HepG2 (cell line): Measurements from ENCODE around the gene HYOU1. TPM values are rescaled to one million over a fixed set of nuclear protein-coding genes. Genes with fewer than 3 reads are reported as not detected.

Experiments used
- ATAC-seq: fragments of 200-7000 bp; cut with Tn5 transposase; 3 replicates; pipeline ENCODE4 v1.9.1; 2020; ENCODE audit warnings: mild to moderate bottlenecking, moderate library complexity
- BruUV-seq: library from RNA; stranded (reverse); fragments of 400-500 nt; replicated peaks from 2 replicates; lab custom pipeline; 2021; lab: Mats Ljungman, UMichigan
- CTCF ChIA-PET: fragments of 300-600 bp; formaldehyde crosslinking; extraction: SDS; loops from one replicate; lab custom pipeline; 2021; ENCODE audit warnings: low total read pairs, inconsistent platforms, low intra/inter-chr PET ratio; lab: Yijun Ruan, JAX
- POLR2A ChIA-PET: fragments of 350-600 bp; sonication (Branson Sonifier 250); formaldehyde crosslinking; loops from one replicate; lab custom pipeline; 2020; ENCODE audit warnings: antibody characterized with exemption, inconsistent platforms; lab: Yijun Ruan, JAX
- DNase-seq: peaks from one replicate; pipeline ENCODE4 v3.0.0-alpha.2; 2015; ENCODE audit warnings: low spot score
- FAIRE-seq: peaks from 3 replicates; lab custom pipeline; 2011; peaks lifted over from hg19 to GRCh38; lab: Jason Lieb, UNC
- H2AFZ ChIP-seq: one replicate; pipeline ENCODE4 v1.6.1; 2011; ENCODE audit warnings: low read length, inconsistent platforms
- H3K27ac ChIP-seq: fragments of 300-600 bp; 3 replicates; pipeline ENCODE4 v1.8.0; 2011; ENCODE audit warnings: mixed run types, mild to moderate bottlenecking, mixed read lengths, low read length, inconsistent platforms; ENCODE audit not compliant: insufficient read depth; ENCODE audit errors: extremely low read length
- H3K27me3 ChIP-seq, 2 experiments: fragments of 200-600 bp in 1 of 2; 2 replicates in 1 of 2; 3 replicates in 1 of 2; pipeline versions ENCODE4 v1.6.0 to v1.8.0; 2011; ENCODE audit warnings: low read length in 2 of 2, mild to moderate bottlenecking in 2 of 2, moderate library complexity in 2 of 2, inconsistent platforms in 1 of 2; ENCODE audit not compliant: insufficient read depth in 2 of 2, control insufficient read depth in 1 of 2
- H3K36me3 ChIP-seq, 2 experiments: fragments of 200-600 bp in 1 of 2; replicated peaks in 1 of 2; 2 replicates in 1 of 2; 3 replicates in 1 of 2; pipeline versions ENCODE4 v1.5.1 to v1.8.0; 2011; ENCODE audit warnings: low read length in 2 of 2, inconsistent platforms in 1 of 2; ENCODE audit not compliant: insufficient read depth in 2 of 2, control insufficient read depth in 1 of 2
- H3K4me1 ChIP-seq: 2 replicates; pipeline ENCODE4 v1.5.1; 2012; ENCODE audit warnings: low read length, inconsistent platforms; ENCODE audit not compliant: insufficient read depth
- H3K4me2 ChIP-seq: 2 replicates; pipeline ENCODE4 v1.6.0; 2011; ENCODE audit warnings: low read depth, low read length, inconsistent platforms
- H3K4me3 ChIP-seq, 3 experiments: fragments of 200-600 bp in 1 of 3; sonication (generic), shearing (Covaris generic) in 1 of 3; replicated peaks in 1 of 3; 2 replicates each; pipeline ENCODE4 v1.5.1; 2011 to 2016; ENCODE audit warnings: low read length in 3 of 3, inconsistent platforms in 2 of 3, low read depth in 2 of 3, mild to moderate bottlenecking in 2 of 3, control low read depth in 1 of 3, mixed read lengths in 1 of 3; ENCODE audit not compliant: insufficient read depth in 1 of 3
- H3K79me2 ChIP-seq: one replicate; pipeline ENCODE4 v1.6.1; 2011; ENCODE audit warnings: low read length, inconsistent platforms; ENCODE audit not compliant: insufficient read depth
- H3K9ac ChIP-seq: 2 replicates; pipeline ENCODE4 v1.6.0; 2011; ENCODE audit warnings: mild to moderate bottlenecking, low read depth, low read length, inconsistent platforms; ENCODE audit not compliant: insufficient read depth
- H3K9me3 ChIP-seq: 2 replicates; pipeline ENCODE4 v1.5.1; 2012; ENCODE audit warnings: mild to moderate bottlenecking, low read length
- H4K20me1 ChIP-seq: 2 replicates; pipeline ENCODE4 v1.6.0; 2011; ENCODE audit warnings: inconsistent platforms, mild to moderate bottlenecking, low read length, moderate library complexity; ENCODE audit not compliant: insufficient read depth
- ATM ChIP-seq: fragments of 450-650 bp; IDR thresholded peaks from 2 replicates; pipeline ENCODE4 v1.7.1; 2017; ENCODE audit warnings: mild to moderate bottlenecking, borderline replicate concordance
- ELF3 ChIP-seq: IDR thresholded peaks from 2 replicates; pipeline ENCODE4 v1.6.1; 2016; ENCODE audit warnings: missing genetic modification reagents, missing compliant biosample characterization
- GMEB2 ChIP-seq: IDR thresholded peaks from 2 replicates; pipeline ENCODE4 v1.6.1; 2016; ENCODE audit warnings: missing biosample characterization, missing genetic modification reagents, low read depth
- KLF6 ChIP-seq: IDR thresholded peaks from 2 replicates; pipeline ENCODE4 v1.8.0; 2016; ENCODE audit warnings: missing biosample characterization, missing genetic modification reagents
- LBX2 ChIP-seq: sonication (generic); formaldehyde crosslinking; IDR thresholded peaks from 2 replicates; pipeline ENCODE4 v1.5.0; 2020; ENCODE audit warnings: missing genetic modification reagents, mild to moderate bottlenecking, borderline replicate concordance
- RBM22 ChIP-seq: fragments of 200-400 bp; formaldehyde crosslinking; optimal IDR thresholded peaks from 2 replicates; pipeline ENCODE3; 2017; ENCODE audit warnings: mild to moderate bottlenecking, low read length, moderate library complexity
- SIX1 ChIP-seq: sonication (generic); formaldehyde crosslinking; IDR thresholded peaks from 2 replicates; pipeline ENCODE4 v1.4.0; 2020; ENCODE audit warnings: missing genetic modification reagents, borderline replicate concordance
- TBX2 ChIP-seq: sonication (generic); formaldehyde crosslinking; IDR thresholded peaks from 2 replicates; pipeline ENCODE4 v1.5.0; 2020; ENCODE audit warnings: missing genetic modification reagents, mild to moderate bottlenecking, borderline replicate concordance
- ZMYM2 ChIP-seq: sonication (generic); formaldehyde crosslinking; IDR thresholded peaks from 2 replicates; pipeline ENCODE4 v1.8.0; 2022; ENCODE audit warnings: mild to moderate bottlenecking, missing genetic modification reagents
- ZNF160 ChIP-seq: sonication (generic); formaldehyde crosslinking; IDR thresholded peaks from 2 replicates; pipeline ENCODE4 v1.8.0; 2022; ENCODE audit warnings: mild to moderate bottlenecking, inconsistent platforms, missing genetic modification reagents
- ZNF207 ChIP-seq: fragments of 450-650 bp; IDR thresholded peaks from 2 replicates; pipeline ENCODE4 v1.6.1; 2016; ENCODE audit warnings: antibody characterized with exemption, borderline replicate concordance
- ZNF34 ChIP-seq: sonication (generic); formaldehyde crosslinking; IDR thresholded peaks from 2 replicates; pipeline ENCODE4 v1.4.0; 2020; ENCODE audit warnings: mild to moderate bottlenecking, missing genetic modification reagents, borderline replicate concordance
- ZNF496 ChIP-seq: sonication (generic); formaldehyde crosslinking; IDR thresholded peaks from 2 replicates; pipeline ENCODE4 v1.8.1; 2023; ENCODE audit warnings: mild to moderate bottlenecking, moderate library complexity, missing genetic modification reagents; ENCODE audit not compliant: insufficient replicate concordance
- ZNF546 ChIP-seq: sonication (generic); formaldehyde crosslinking; conservative IDR thresholded peaks from 2 replicates; pipeline ENCODE4 v1.8.1; 2023; ENCODE audit warnings: mild to moderate bottlenecking, missing genetic modification reagents
- ZNF563 ChIP-seq: sonication (generic); formaldehyde crosslinking; IDR thresholded peaks from 2 replicates; pipeline ENCODE4 v1.8.0; 2022; ENCODE audit warnings: mild to moderate bottlenecking, moderate library complexity, missing genetic modification reagents
- ZNF737 ChIP-seq: sonication (generic); formaldehyde crosslinking; IDR thresholded peaks from 2 replicates; pipeline ENCODE4 v1.5.0; 2020; ENCODE audit warnings: missing genetic modification reagents, mild to moderate bottlenecking, borderline replicate concordance
- ZNF83 ChIP-seq: sonication (generic); formaldehyde crosslinking; IDR thresholded peaks from 2 replicates; pipeline ENCODE4 v1.4.0; 2020; ENCODE audit warnings: missing genetic modification reagents, mild to moderate bottlenecking, borderline replicate concordance
- WGBS: methylation state at CpG from one replicate; pipeline ENCODE4 v1.1.6; 2017; ENCODE audit warnings: low lambda C conversion rate; 5-methylcytosine and 5-hydroxymethylcytosine counted together
- in situ Hi-C: cut with HindIII; loops from 2 replicates; pipeline ENCODE4 v1.10.0; 2017; ENCODE audit warnings: low pct_unique_long_range_greater_than_20kb; ENCODE audit not compliant: extremely low pct_ligation_motif_present
- intact Hi-C: fragments of 100-400 bp; cut with micrococcal nuclease; formaldehyde crosslinking; loops from one replicate; pipeline ENCODE4 v1.10.0; 2022; ENCODE audit not compliant: unreplicated experiment
- polyA plus RNA-seq, 8 experiments: library from polyadenylated mRNA; depleted of rRNA in 3 of 8; stranded (reverse) in 7 of 8; unstranded in 1 of 8; fragments of >200 nt; fragmentation: Illumina TruSeq in 4 of 8; extraction: Trizol in 4 of 8; gene quantifications; 2 replicates each; pipeline versions ENCODE4 v1.2.1 to v1.2.3, GENCODE V29; 2011 to 2016; ENCODE audit warnings: low read depth in 4 of 8, missing spikeins in 1 of 8, mixed read lengths in 1 of 8; ENCODE audit not compliant: insufficient read depth in 1 of 8
- total RNA-seq, 5 experiments: library from RNA; depleted of rRNA; stranded (reverse); fragments of >200 nt; fragmentation: Illumina TruSeq; extraction: Trizol; gene quantifications; 2 replicates each; pipeline ENCODE4 v1.2.3, GENCODE V29; 2016; ENCODE audit warnings: low read depth in 1 of 5
- TF ChIP-seq, protein P1 (sequence below), 2 experiments: fragments of 450-650 bp in 1 of 2; sonication (generic) in 1 of 2; formaldehyde crosslinking; IDR thresholded peaks; 2 replicates each; pipeline versions ENCODE4 v1.5.0 to v1.8.0; 2020 to 2022; ENCODE audit warnings: mild to moderate bottlenecking in 1 of 2, missing genetic modification reagents in 1 of 2
- TF ChIP-seq, protein P2 (sequence below): sonication (generic); formaldehyde crosslinking; conservative IDR thresholded peaks from 2 replicates; pipeline ENCODE4 v1.4.0; 2020; ENCODE audit warnings: missing genetic modification reagents

Gene HYOU1
- total and polyA plus RNA-seq, 2 of the 13 experiments (the other 11 are each of a cell fraction or from before 2014, with no cell fraction given) = 127 to 155 TPM

DNA sequence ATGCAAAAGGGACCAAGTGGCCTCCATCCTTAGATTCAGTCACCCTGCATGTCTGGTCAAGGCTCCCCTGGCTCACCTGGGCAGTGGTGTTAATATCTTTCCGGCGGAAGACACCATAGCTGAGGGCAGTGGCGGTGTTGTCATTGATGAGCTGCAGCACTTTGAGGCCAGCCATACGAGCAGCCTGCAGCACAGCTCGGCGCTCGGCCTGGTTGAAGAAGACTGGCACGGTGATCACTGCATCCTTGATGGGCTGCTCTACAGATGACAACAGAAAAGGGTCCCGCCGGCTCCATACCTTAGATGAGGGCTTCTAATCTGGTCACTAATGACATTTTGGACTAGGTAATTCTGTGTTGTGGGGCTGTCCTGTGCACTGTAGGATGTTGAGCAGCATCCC, 2.6 kb downstream of the HYOU1 start (continued):
- TF ChIP-seq, protein P1, sequence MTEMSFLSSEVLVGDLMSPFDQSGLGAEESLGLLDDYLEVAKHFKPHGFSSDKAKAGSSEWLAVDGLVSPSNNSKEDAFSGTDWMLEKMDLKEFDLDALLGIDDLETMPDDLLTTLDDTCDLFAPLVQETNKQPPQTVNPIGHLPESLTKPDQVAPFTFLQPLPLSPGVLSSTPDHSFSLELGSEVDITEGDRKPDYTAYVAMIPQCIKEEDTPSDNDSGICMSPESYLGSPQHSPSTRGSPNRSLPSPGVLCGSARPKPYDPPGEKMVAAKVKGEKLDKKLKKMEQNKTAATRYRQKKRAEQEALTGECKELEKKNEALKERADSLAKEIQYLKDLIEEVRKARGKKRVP (CRISPR knock-in tag; IDR thresholded peaks at IDR 0.05) = no peak
- TF ChIP-seq ELF3 (CRISPR knock-in tag) = no peak
- no peak for TF ChIP-seq TBX2 (CRISPR knock-in tag)
- no peak for TF ChIP-seq ZNF546

DNA sequence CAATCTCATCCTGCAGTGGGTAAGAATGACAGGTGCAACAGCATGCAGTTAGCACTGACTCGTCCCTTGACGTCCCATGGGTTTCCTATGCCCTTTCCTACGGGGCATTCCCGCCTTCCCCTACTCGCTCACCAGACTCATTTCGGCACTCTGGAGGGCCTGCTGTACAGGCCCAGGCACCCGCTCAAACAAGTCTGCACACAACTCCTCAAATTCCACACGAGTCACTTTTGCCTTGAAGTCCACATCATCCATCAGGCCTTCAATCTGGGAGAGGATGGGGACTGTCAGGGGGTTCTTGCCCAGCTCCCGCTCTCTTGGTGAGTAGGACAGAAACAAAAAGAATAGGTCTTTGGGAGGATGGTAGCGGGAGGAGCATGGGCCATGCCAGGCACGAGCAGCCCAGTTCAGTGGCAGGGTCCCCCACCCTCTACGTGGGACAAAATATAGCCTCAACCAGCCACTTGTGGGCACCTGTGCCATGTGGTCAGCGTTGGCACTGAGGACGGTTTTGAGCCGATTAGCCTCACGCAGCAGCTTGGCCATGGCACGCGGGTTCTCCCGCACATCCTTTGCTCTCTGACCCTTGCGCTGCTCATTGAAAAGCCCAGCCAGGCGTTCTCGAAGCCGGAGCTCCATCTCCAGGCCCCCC, 4.7 kb downstream of the HYOU1 start:
- in situ Hi-C loops (no loop called here), intact Hi-C loops (no loop called here)
- H3K9me3 ChIP-seq = no peaks in the 10 kb centered on the region
- no TSS peak for BruUV-seq
- no peak overlapping the region for H3K27ac ChIP-seq
- FAIRE-seq (no peak), ATAC-seq (no peak), DNase-seq (no peak)
- H3K9ac ChIP-seq = no peak overlapping the region
- POLR2A ChIA-PET = interaction anchor here (1.0 kb wide), 1 partner anchor 32 kb away, joined by 3 read pairs; the partner anchor contains the start of gene HMBS
- peaks cover 51 to 74% of the 10 kb centered on the region in 2 experiments for H3K36me3 ChIP-seq
- H2AFZ ChIP-seq = no peak overlapping the region
- H3K4me2 ChIP-seq = no peak overlapping the region
- no peak overlapping the region for H3K4me3 ChIP-seq
- no peaks in the 10 kb centered on the region for H3K27me3 ChIP-seq
- peaks cover 3% of the 10 kb centered on the region; the same call in 1 of the 2 replicates for H4K20me1 ChIP-seq
- WGBS = 96% methylated on average over 23 of the region's 23 CpGs
- CTCF ChIA-PET = no interaction called here
- H3K79me2 ChIP-seq = peaks cover 25% of the 10 kb centered on the region
- H3K4me1 ChIP-seq = peaks cover 18% of the 10 kb centered on the region
- TF ChIP-seq ZNF160 (no peak), ZNF496 (CRISPR knock-in tag) (no peak), ZNF34 (CRISPR knock-in tag) (no peak), LBX2 (no peak), GMEB2 (CRISPR knock-in tag) (no peak), ZNF83 (no peak), RBM22 (no peak), SIX1 (CRISPR knock-in tag) (no peak), ZNF207 (no peak), ZNF563 (no peak), ZNF737 (no peak), ZMYM2 (CRISPR knock-in tag) (no peak), ATM (no peak), KLF6 (no peak)
- TF ChIP-seq, protein P2, sequence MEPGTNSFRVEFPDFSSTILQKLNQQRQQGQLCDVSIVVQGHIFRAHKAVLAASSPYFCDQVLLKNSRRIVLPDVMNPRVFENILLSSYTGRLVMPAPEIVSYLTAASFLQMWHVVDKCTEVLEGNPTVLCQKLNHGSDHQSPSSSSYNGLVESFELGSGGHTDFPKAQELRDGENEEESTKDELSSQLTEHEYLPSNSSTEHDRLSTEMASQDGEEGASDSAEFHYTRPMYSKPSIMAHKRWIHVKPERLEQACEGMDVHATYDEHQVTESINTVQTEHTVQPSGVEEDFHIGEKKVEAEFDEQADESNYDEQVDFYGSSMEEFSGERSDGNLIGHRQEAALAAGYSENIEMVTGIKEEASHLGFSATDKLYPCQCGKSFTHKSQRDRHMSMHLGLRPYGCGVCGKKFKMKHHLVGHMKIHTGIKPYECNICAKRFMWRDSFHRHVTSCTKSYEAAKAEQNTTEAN (CRISPR knock-in tag) = no peak
